ENCODE data around the gene KCND2.

Gene KCND2

GRCh38 chr7:120586571-120586970 lies 313.6 kb downstream of the KCND2 start:
- no peak for TF ChIP-seq CTCF (IDR thresholded peaks at IDR 0.05; ENCODE audit: borderline replicate concordance, control extremely low read depth, extremely low read depth, insufficient read depth, missing control alignments)
- no peak for DNase-seq (ENCODE audit: low spot score)
- in situ Hi-C loops (cut with MboI; ENCODE audit: low sequenced_read_pairs, unreplicated experiment), result no loop called here

- in situ Hi-C loops (cut with MboI; ENCODE audit: low sequenced_read_pairs, unreplicated experiment), result no loop called here
- TF ChIP-seq CTCF (IDR thresholded peaks at IDR 0.05; ENCODE audit: borderline replicate concordance, control extremely low read depth, extremely low read depth, insufficient read depth, missing control alignments), result no peak
- DNase-seq (ENCODE audit: low spot score), result no peak
These were observed 314.3 kb downstream of the KCND2 start for GRCh38 chr7:120587243-120587642.

DNA sequence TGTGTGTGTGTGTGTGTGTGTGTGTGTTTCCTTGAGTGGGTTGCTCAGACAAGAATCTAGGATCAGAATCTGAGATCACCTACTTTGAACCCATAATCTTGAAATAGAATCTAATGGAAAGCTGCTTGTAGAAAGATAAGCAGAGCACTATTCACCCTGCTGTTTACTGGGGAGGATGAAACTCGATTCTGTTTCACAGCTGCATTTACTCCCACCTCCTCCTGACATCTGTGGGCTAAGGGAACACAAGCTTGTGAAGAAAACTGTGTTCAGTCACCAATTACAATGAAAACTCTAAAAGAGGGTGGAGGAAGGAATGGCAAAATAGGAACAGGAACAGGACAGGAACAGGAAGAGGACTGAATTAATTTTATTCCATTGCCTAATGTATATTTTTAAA lies 315.4 kb downstream of the KCND2 start:
- DNase-seq (ENCODE audit: low spot score), result no peak
- no peak for TF ChIP-seq CTCF (IDR thresholded peaks at IDR 0.05; ENCODE audit: borderline replicate concordance, control extremely low read depth, extremely low read depth, insufficient read depth, missing control alignments)
- in situ Hi-C loops (cut with MboI; ENCODE audit: low sequenced_read_pairs, unreplicated experiment), result no loop called here

- no peak for TF ChIP-seq CTCF (IDR thresholded peaks at IDR 0.05; ENCODE audit: borderline replicate concordance, control extremely low read depth, extremely low read depth, insufficient read depth, missing control alignments)
- in situ Hi-C loops (cut with MboI; ENCODE audit: low sequenced_read_pairs, unreplicated experiment), result no loop called here
- DNase-seq (ENCODE audit: low spot score), result no peak
These were observed 315.9 kb downstream of the KCND2 start for GRCh38 chr7:120588862-120589261.

- in situ Hi-C loops (cut with MboI; ENCODE audit: low sequenced_read_pairs, unreplicated experiment), result no loop called here
- DNase-seq (ENCODE audit: low spot score), result no peak
- TF ChIP-seq CTCF (IDR thresholded peaks at IDR 0.05; ENCODE audit: borderline replicate concordance, control extremely low read depth, extremely low read depth, insufficient read depth, missing control alignments), result no peak
These were observed 327.6 kb downstream of the KCND2 start for GRCh38 chr7:120600607-120601006.

GRCh38 chr7:120603366-120603765 lies 330.4 kb downstream of the KCND2 start:
- DNase-seq (ENCODE audit: low spot score), result no peak
- no peak for TF ChIP-seq CTCF (IDR thresholded peaks at IDR 0.05; ENCODE audit: borderline replicate concordance, control extremely low read depth, extremely low read depth, insufficient read depth, missing control alignments)
- in situ Hi-C loops (cut with MboI; ENCODE audit: low sequenced_read_pairs, unreplicated experiment), result no loop called here

Measured in GM13976 (cell line).